ENCODE measurements around the gene ALKBH7.

ALKBH7 gene

GRCh38 chr19:6414793-6415590 is 42.4 kb downstream of the ALKBH7 start:
- Histone ChIP-seq H3K27ac (no peak overlapping the region), H3K4me3 (no peak overlapping the region), H3K36me3 (ENCODE audit: insufficient read depth, low read length) (peaks cover 67% of the 10 kb centered on the region), H3K9ac (ENCODE audit: insufficient read length) (no peak overlapping the region), H3K9me3 (ENCODE audit: low read depth, low read length) (no peaks in the 10 kb centered on the region)
- TF ChIP-seq POLR2AphosphoS5 (IDR thresholded peaks at IDR 0.05; ENCODE audit: borderline replicate concordance, low read depth, low read length) (no peak), FOXP2 (optimal IDR thresholded peaks at IDR 0.05; ENCODE audit: control extremely low read depth, extremely low read length, insufficient read depth) (no peak), EZH2 (IDR thresholded peaks at IDR 0.05) (no peak)
- no peak for DNase-seq (ENCODE audit: low read depth, low spot score)

GRCh38 chr19:6415591-6416190 is 43.1 kb downstream of the ALKBH7 start:
- peaks cover 74% of the 10 kb centered on the region for H3K36me3 ChIP-seq (ENCODE audit: insufficient read depth, low read length)
- DNase-seq (ENCODE audit: low read depth, low spot score): no peak

GRCh38 chr19:6416658-6417405 is 44.2 kb downstream of the ALKBH7 start:
- H3K36me3 ChIP-seq (ENCODE audit: insufficient read depth, low read length): peaks cover 86% of the 10 kb centered on the region

More at GRCh38 chr19:6415591-6416190, 43.1 kb downstream of the ALKBH7 start:
- H3K9me3 ChIP-seq (ENCODE audit: low read depth, low read length): no peaks in the 10 kb centered on the region
- H3K27ac ChIP-seq: no peak overlapping the region
- TF ChIP-seq EZH2 (IDR thresholded peaks at IDR 0.05) (no peak), FOXP2 (optimal IDR thresholded peaks at IDR 0.05; ENCODE audit: control extremely low read depth, extremely low read length, insufficient read depth) (no peak), POLR2AphosphoS5 (IDR thresholded peaks at IDR 0.05; ENCODE audit: borderline replicate concordance, low read depth, low read length) (peak; percentile 10; the same call in 1 of the 2 replicates)
- H3K9ac ChIP-seq (ENCODE audit: insufficient read length): no peak overlapping the region
- no peak overlapping the region for H3K4me3 ChIP-seq

GRCh38 chr19:6417713-6418561 is 45.3 kb downstream of the ALKBH7 start:
- H3K27ac ChIP-seq: no peak overlapping the region
- H3K4me3 ChIP-seq: no peak overlapping the region
- no peak overlapping the region for H3K9ac ChIP-seq (ENCODE audit: insufficient read length)
- no peak for DNase-seq (ENCODE audit: low read depth, low spot score)
- TF ChIP-seq POLR2AphosphoS5 (IDR thresholded peaks at IDR 0.05; ENCODE audit: borderline replicate concordance, low read depth, low read length) (no peak), EZH2 (IDR thresholded peaks at IDR 0.05) (no peak), FOXP2 (optimal IDR thresholded peaks at IDR 0.05; ENCODE audit: control extremely low read depth, extremely low read length, insufficient read depth) (no peak)
- peaks cover 91% of the 10 kb centered on the region for H3K36me3 ChIP-seq (ENCODE audit: insufficient read depth, low read length)
- no peaks in the 10 kb centered on the region for H3K9me3 ChIP-seq (ENCODE audit: low read depth, low read length)

More at GRCh38 chr19:6416658-6417405, 44.2 kb downstream of the ALKBH7 start:
- H3K9me3 ChIP-seq (ENCODE audit: low read depth, low read length): no peaks in the 10 kb centered on the region
- no peak for DNase-seq (ENCODE audit: low read depth, low spot score)
- no peak overlapping the region for H3K4me3 ChIP-seq
- no peak overlapping the region for H3K9ac ChIP-seq (ENCODE audit: insufficient read length)
- no peak overlapping the region for H3K27ac ChIP-seq
- no peak for TF ChIP-seq FOXP2 (optimal IDR thresholded peaks at IDR 0.05; ENCODE audit: control extremely low read depth, extremely low read length, insufficient read depth)
- TF ChIP-seq POLR2AphosphoS5 (IDR thresholded peaks at IDR 0.05; ENCODE audit: borderline replicate concordance, low read depth, low read length): no peak
- TF ChIP-seq EZH2 (IDR thresholded peaks at IDR 0.05): no peak

- no peak overlapping the region for H3K9ac ChIP-seq (ENCODE audit: insufficient read length)
- no peak for DNase-seq (ENCODE audit: low read depth, low spot score)
- H3K4me3 ChIP-seq: no peak overlapping the region
- no peak overlapping the region for H3K27ac ChIP-seq
- no peaks in the 10 kb centered on the region for H3K9me3 ChIP-seq (ENCODE audit: low read depth, low read length)
- peaks cover 93% of the 10 kb centered on the region for H3K36me3 ChIP-seq (ENCODE audit: insufficient read depth, low read length)
- no peak for TF ChIP-seq EZH2 (IDR thresholded peaks at IDR 0.05)
- TF ChIP-seq FOXP2 (optimal IDR thresholded peaks at IDR 0.05; ENCODE audit: control extremely low read depth, extremely low read length, insufficient read depth): no peak
- no peak for TF ChIP-seq POLR2AphosphoS5 (IDR thresholded peaks at IDR 0.05; ENCODE audit: borderline replicate concordance, low read depth, low read length)
Measured at GRCh38 chr19:6418562-6418932, 46.0 kb downstream of the ALKBH7 start.

GRCh38 chr19:6421075-6422014 is 48.8 kb downstream of the ALKBH7 start:
- no peak for TF ChIP-seq FOXP2 (optimal IDR thresholded peaks at IDR 0.05; ENCODE audit: control extremely low read depth, extremely low read length, insufficient read depth)
- TF ChIP-seq POLR2AphosphoS5 (IDR thresholded peaks at IDR 0.05; ENCODE audit: borderline replicate concordance, low read depth, low read length): no peak
- no peak for TF ChIP-seq EZH2 (IDR thresholded peaks at IDR 0.05)
- Histone ChIP-seq H3K9ac (ENCODE audit: insufficient read length) (no peak overlapping the region), H3K27ac (no peak overlapping the region), H3K9me3 (ENCODE audit: low read depth, low read length) (no peaks in the 10 kb centered on the region), H3K4me3 (no peak overlapping the region), H3K36me3 (ENCODE audit: insufficient read depth, low read length) (peaks cover 67% of the 10 kb centered on the region)
- no peak for DNase-seq (ENCODE audit: low read depth, low spot score)
